Liver (tissue), 3 donors: ENCODE results near the gene BICDL1.

ENCODE experiments used
- JUND ChIP-seq, 2 donors: IDR thresholded peaks; 2 replicates each; pipeline ENCODE4 v1.6.1; 2016; ENCODE audit warnings: antibody characterized with exemption in 2 of 2
- RAD21 ChIP-seq, 2 donors: IDR thresholded peaks; 2 replicates each; pipeline ENCODE4 v1.6.1; 2016; ENCODE audit warnings: antibody characterized with exemption in 2 of 2, mild to moderate bottlenecking in 2 of 2
- SP1 ChIP-seq: IDR thresholded peaks from 2 replicates; pipeline ENCODE4 v1.6.1; 2018; ENCODE audit warnings: antibody characterized with exemption, mild to moderate bottlenecking
- TAF1 ChIP-seq: conservative IDR thresholded peaks from 2 replicates; pipeline ENCODE4 v1.6.1; 2016; ENCODE audit warnings: antibody characterized with exemption, mild to moderate bottlenecking
- TF ChIP-seq, protein P1 (sequence below): fragments of 150-350 bp; IDR thresholded peaks from 2 replicates; pipeline ENCODE4 v1.5.1; 2017; ENCODE audit warnings: improper control_type of control experiment, low read depth, low read length; ENCODE audit not compliant: missing input control
- donor health status: healthy.
- donor health status: healthy.

DNA sequence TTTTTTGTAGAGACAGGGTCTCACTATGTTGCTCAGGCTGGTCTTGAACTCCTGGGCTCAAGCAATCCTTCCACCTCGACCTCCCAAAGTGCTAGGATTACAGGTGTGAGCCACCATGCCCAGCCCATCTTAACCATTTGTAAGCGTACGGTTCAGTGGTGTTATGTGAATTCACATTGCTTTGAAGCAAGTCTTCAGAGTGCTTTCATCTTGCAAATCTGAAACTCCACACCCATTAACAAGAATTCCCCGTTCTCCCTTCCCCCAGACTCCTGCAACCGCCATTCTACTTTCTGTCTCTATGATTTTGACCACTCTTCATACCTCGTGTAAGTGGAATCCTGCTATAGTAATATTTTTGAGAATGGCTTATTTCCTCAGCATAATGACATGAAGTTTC is 24.9 kb upstream of the BICDL1 start:
- TF ChIP-seq SP1 (no peak), TAF1 (no peak), JUND (IDR thresholded peaks at IDR 0.05) (no peak), RAD21 (IDR thresholded peaks at IDR 0.05) (no peak)
- TF ChIP-seq, protein P1, sequence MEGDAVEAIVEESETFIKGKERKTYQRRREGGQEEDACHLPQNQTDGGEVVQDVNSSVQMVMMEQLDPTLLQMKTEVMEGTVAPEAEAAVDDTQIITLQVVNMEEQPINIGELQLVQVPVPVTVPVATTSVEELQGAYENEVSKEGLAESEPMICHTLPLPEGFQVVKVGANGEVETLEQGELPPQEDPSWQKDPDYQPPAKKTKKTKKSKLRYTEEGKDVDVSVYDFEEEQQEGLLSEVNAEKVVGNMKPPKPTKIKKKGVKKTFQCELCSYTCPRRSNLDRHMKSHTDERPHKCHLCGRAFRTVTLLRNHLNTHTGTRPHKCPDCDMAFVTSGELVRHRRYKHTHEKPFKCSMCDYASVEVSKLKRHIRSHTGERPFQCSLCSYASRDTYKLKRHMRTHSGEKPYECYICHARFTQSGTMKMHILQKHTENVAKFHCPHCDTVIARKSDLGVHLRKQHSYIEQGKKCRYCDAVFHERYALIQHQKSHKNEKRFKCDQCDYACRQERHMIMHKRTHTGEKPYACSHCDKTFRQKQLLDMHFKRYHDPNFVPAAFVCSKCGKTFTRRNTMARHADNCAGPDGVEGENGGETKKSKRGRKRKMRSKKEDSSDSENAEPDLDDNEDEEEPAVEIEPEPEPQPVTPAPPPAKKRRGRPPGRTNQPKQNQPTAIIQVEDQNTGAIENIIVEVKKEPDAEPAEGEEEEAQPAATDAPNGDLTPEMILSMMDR = no peak
